AG10803 (cell line): ENCODE measurements around the gene MTA1.

ENCODE experiments used
- DNase-seq: peaks from one replicate; pipeline ENCODE4 v3.0.0; 2010; ENCODE audit warnings: low read depth
- H3K4me3 ChIP-seq: 2 replicates; pipeline ENCODE4 v1.5.1; 2011; ENCODE audit warnings: mild to moderate bottlenecking, low read length, control low read depth
- CTCF ChIP-seq: conservative IDR thresholded peaks from 2 replicates; pipeline ENCODE4 v1.5.1; 2011; ENCODE audit warnings: mild to moderate bottlenecking, low read length, control low read depth, inconsistent platforms

Gene MTA1

GRCh38 chr14:105460116-105460515 lies 40.5 kb downstream of the MTA1 start:
- no peak overlapping the region for H3K4me3 ChIP-seq
- no peak for TF ChIP-seq CTCF
- no peak for DNase-seq

- TF ChIP-seq CTCF: no peak
- H3K4me3 ChIP-seq: no peak overlapping the region
- no peak for DNase-seq
Measured at GRCh38 chr14:105460616-105461015, 41.0 kb downstream of the MTA1 start.

GRCh38 chr14:105461903-105462302 lies 42.3 kb downstream of the MTA1 start:
- DNase-seq: no peak
- no peak for TF ChIP-seq CTCF
- no peak overlapping the region for H3K4me3 ChIP-seq

- no peak for TF ChIP-seq CTCF
- no peak for DNase-seq
- no peak overlapping the region for H3K4me3 ChIP-seq
Measured at GRCh38 chr14:105464501-105464900, 44.9 kb downstream of the MTA1 start.

- no peak for TF ChIP-seq CTCF
- H3K4me3 ChIP-seq: no peak overlapping the region
- no peak for DNase-seq
Measured at GRCh38 chr14:105465209-105466031, 45.8 kb downstream of the MTA1 start.

GRCh38 chr14:105466531-105467248 lies 47.1 kb downstream of the MTA1 start:
- H3K4me3 ChIP-seq: no peak overlapping the region
- TF ChIP-seq CTCF: no peak
- DNase-seq: no peak
